HepG2 (cell line): ENCODE data around the gene SLC16A4. TPM values are rescaled to one million over a fixed set of nuclear protein-coding genes. Genes with fewer than 3 reads are reported as not detected.
A peak's percentile ranks its signal among the peaks of the same experiment; 100 is the strongest.

Experiments used
- CENPT ChIP-seq: sonication (generic); formaldehyde crosslinking; IDR thresholded peaks from 2 replicates; pipeline ENCODE4 v1.8.0; 2022; ENCODE audit warnings: low read depth, mild to moderate bottlenecking, moderate library complexity, missing genetic modification reagents
- GMEB2 ChIP-seq: IDR thresholded peaks from 2 replicates; pipeline ENCODE4 v1.6.1; 2016; ENCODE audit warnings: missing biosample characterization, missing genetic modification reagents, low read depth
- HNRNPH1 ChIP-seq: fragments of 200-400 bp; formaldehyde crosslinking; optimal IDR thresholded peaks from 2 replicates; pipeline ENCODE3; 2017; ENCODE audit warnings: mild to moderate bottlenecking, low read depth, low read length
- HOXA5 ChIP-seq: sonication (generic); formaldehyde crosslinking; IDR thresholded peaks from 2 replicates; pipeline ENCODE4 v1.4.0; 2020; ENCODE audit warnings: missing genetic modification reagents
- MZF1 ChIP-seq: sonication (generic); formaldehyde crosslinking; IDR thresholded peaks from 2 replicates; pipeline ENCODE4 v1.8.1; 2023; ENCODE audit warnings: mild to moderate bottlenecking, missing genetic modification reagents, borderline replicate concordance
- NFE2L1 ChIP-seq: sonication (generic); formaldehyde crosslinking; IDR thresholded peaks from 2 replicates; pipeline ENCODE4 v1.4.0; 2020; ENCODE audit warnings: missing genetic modification reagents, mild to moderate bottlenecking, borderline replicate concordance
- SALL2 ChIP-seq: sonication (generic); formaldehyde crosslinking; IDR thresholded peaks from 2 replicates; pipeline ENCODE4 v1.8.1; 2023; ENCODE audit warnings: mild to moderate bottlenecking, missing genetic modification reagents, inconsistent platforms
- SCMH1 ChIP-seq: sonication (generic); formaldehyde crosslinking; IDR thresholded peaks from 2 replicates; pipeline ENCODE4 v1.9.0; 2021; ENCODE audit warnings: missing genetic modification reagents, mild to moderate bottlenecking, borderline replicate concordance
- SNAI1 ChIP-seq: sonication (generic); formaldehyde crosslinking; IDR thresholded peaks from 2 replicates; pipeline ENCODE4 v1.5.0; 2020; ENCODE audit warnings: mild to moderate bottlenecking, missing genetic modification reagents, borderline replicate concordance
- SP4 ChIP-seq: sonication (generic); formaldehyde crosslinking; IDR thresholded peaks from 2 replicates; pipeline ENCODE4 v1.8.1; 2023; ENCODE audit warnings: mild to moderate bottlenecking, missing genetic modification reagents
- U2AF1 ChIP-seq: fragments of 200-400 bp; formaldehyde crosslinking; optimal IDR thresholded peaks from 2 replicates; pipeline ENCODE3; 2017; ENCODE audit warnings: mild to moderate bottlenecking, low read depth, low read length
- USF2 ChIP-seq, 2 experiments: sonication (generic) in 1 of 2; formaldehyde crosslinking in 1 of 2; IDR thresholded peaks; 2 replicates each; pipeline versions ENCODE4 v1.5.1 to v1.6.1; 2011 to 2020; ENCODE audit warnings: borderline replicate concordance in 1 of 2, low read depth in 1 of 2, low read length in 1 of 2, mild to moderate bottlenecking in 1 of 2, missing genetic modification reagents in 1 of 2, moderate library complexity in 1 of 2
- XBP1 ChIP-seq: sonication (generic); formaldehyde crosslinking; IDR thresholded peaks from 2 replicates; pipeline ENCODE4 v1.5.0; 2020; ENCODE audit warnings: missing genetic modification reagents
- ZFP37 ChIP-seq: sonication (generic); formaldehyde crosslinking; IDR thresholded peaks from 2 replicates; pipeline ENCODE4 v1.4.0; 2020; ENCODE audit warnings: missing genetic modification reagents, borderline replicate concordance
- ZHX2 ChIP-seq, 2 experiments: sonication (generic) in 1 of 2; formaldehyde crosslinking in 1 of 2; IDR thresholded peaks; 2 replicates each; pipeline versions ENCODE4 v1.6.1 to v1.9.0; 2014 to 2022; ENCODE audit warnings: antibody characterized with exemption in 1 of 2, borderline replicate concordance in 1 of 2, inconsistent platforms in 1 of 2, low read depth in 1 of 2, missing genetic modification reagents in 1 of 2
- ZNF296 ChIP-seq: sonication (generic); formaldehyde crosslinking; conservative IDR thresholded peaks from 2 replicates; pipeline ENCODE4 v1.5.0; 2020; ENCODE audit warnings: mild to moderate bottlenecking, missing genetic modification reagents
- polyA plus RNA-seq, 8 experiments: library from polyadenylated mRNA; depleted of rRNA in 3 of 8; stranded (reverse) in 7 of 8; unstranded in 1 of 8; fragments of >200 nt; fragmentation: Illumina TruSeq in 4 of 8; extraction: Trizol in 4 of 8; gene quantifications; 2 replicates each; pipeline versions ENCODE4 v1.2.1 to v1.2.3, GENCODE V29; 2011 to 2016; ENCODE audit warnings: low read depth in 4 of 8, missing spikeins in 1 of 8, mixed read lengths in 1 of 8; ENCODE audit not compliant: insufficient read depth in 1 of 8
- total RNA-seq, 5 experiments: library from RNA; depleted of rRNA; stranded (reverse); fragments of >200 nt; fragmentation: Illumina TruSeq; extraction: Trizol; gene quantifications; 2 replicates each; pipeline ENCODE4 v1.2.3, GENCODE V29; 2016; ENCODE audit warnings: low read depth in 1 of 5

SLC16A4 gene
- total and polyA plus RNA-seq, 2 of the 13 experiments (the other 11 are each of a cell fraction or from before 2014, with no cell fraction given) = 1.1 to 1.5 TPM

- TF ChIP-seq USF2 (IDR thresholded peaks at IDR 0.05; ENCODE audit: low read depth, low read length) = no peak
- TF ChIP-seq USF2 (CRISPR knock-in tag; IDR thresholded peaks at IDR 0.05; ENCODE audit: borderline replicate concordance) = peak; percentile 68; the same call in 1 of the 2 replicates
- TF ChIP-seq SNAI1 = no peak
- peak; percentile 37; the same call in 1 of the 2 replicates for TF ChIP-seq ZFP37
- TF ChIP-seq SCMH1 = no peak
- peak; percentile 71; the same call in 1 of the 2 replicates for TF ChIP-seq CENPT (CRISPR knock-in tag)
- peak; percentile 79 for TF ChIP-seq HNRNPH1
- peak; percentile 94; the same call in 1 of the 2 replicates for TF ChIP-seq HOXA5 (CRISPR knock-in tag)
- TF ChIP-seq GMEB2 (CRISPR knock-in tag) = peak; percentile 66; the same call in 1 of the 2 replicates
- TF ChIP-seq NFE2L1 (CRISPR knock-in tag) = peak; percentile 52; the same call in 1 of the 2 replicates
- no peak for TF ChIP-seq U2AF1
- no peak; the same call in none of the 2 replicates for TF ChIP-seq XBP1 (CRISPR knock-in tag)
- TF ChIP-seq SP4 (CRISPR knock-in tag) = peak; percentile 87
- TF ChIP-seq MZF1 (CRISPR knock-in tag) = 0 out of 2 replicates have a peak, but pooled peaks have one; percentile 54
- TF ChIP-seq ZNF296 (CRISPR knock-in tag) = peak; percentile 35; the same call in 1 of the 2 replicates
- peak; percentile 95 for TF ChIP-seq SALL2 (CRISPR knock-in tag)
- peak; percentile 91 for TF ChIP-seq ZHX2 (IDR thresholded peaks at IDR 0.05; ENCODE audit: low read depth)
- TF ChIP-seq ZHX2 (CRISPR knock-in tag; IDR thresholded peaks at IDR 0.05; ENCODE audit: borderline replicate concordance) = peak; percentile 90
Observed at GRCh38 chr1:110407260-110408210, 16.7 kb upstream of the SLC16A4 start, which contains the start of gene LAMTOR5 (continued).
